ENCODE measurements around the gene UGT1A6.

DNA sequence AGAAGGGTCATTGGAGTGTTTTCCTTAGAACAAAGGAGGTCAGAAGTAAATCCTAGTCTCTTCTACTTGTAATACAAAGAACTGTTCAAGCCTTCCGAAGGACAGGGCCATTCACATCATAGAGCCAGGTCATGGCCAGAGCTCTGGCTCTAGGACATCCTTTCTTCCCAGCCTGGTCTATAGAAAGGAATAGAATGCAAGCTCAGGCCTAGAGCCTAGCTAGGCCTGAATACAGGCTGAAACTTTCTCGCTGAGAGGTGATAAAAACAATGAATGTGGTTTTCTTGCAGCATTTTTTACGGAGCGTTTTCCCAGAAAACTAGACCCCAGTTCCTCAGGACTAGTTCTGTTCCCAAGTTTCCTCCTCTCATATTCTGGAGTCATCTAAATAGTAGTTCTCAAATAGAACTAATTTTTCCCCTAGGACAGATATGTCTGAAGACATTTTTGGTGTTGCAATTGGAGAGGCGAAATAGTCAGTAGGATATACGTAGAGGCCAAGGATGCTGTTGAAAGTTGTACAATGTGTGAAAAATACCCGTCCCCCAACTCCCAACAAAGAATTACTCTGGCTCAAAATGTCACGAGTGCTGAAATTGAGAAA is 6.8 kb downstream of the UGT1A6 start:
- TF ChIP-seq EGR1 (IDR thresholded peaks at IDR 0.05) (no peak), FOXM1 (IDR thresholded peaks at IDR 0.05; ENCODE audit: borderline replicate concordance, low read depth) (no peak), RAD21 (IDR thresholded peaks at IDR 0.05; ENCODE audit: low read depth) (no peak)
